Thoracic aorta (tissue), 2 donors: ENCODE data around the gene IQCF6. TPM values are rescaled to one million over a fixed set of nuclear protein-coding genes. Genes with fewer than 3 reads are reported as not detected.
"Not testable (repeated sequence)": the region's sequence is repeated elsewhere in the genome, so short reads cannot be mapped to it uniquely, and the experiment has no call there.

Source experiments
- ATAC-seq: fragments of 150-250 bp; one replicate; pipeline ENCODE4 v1.8.0; 2017; ENCODE audit warnings: low read depth; ENCODE audit not compliant: insufficient number of reproducible peaks, low FRiP score
- DNase-seq: peaks from one replicate; pipeline ENCODE4 v3.0.0-alpha.2; 2020; ENCODE audit warnings: low spot score
- H3K27ac ChIP-seq, 2 donors: fragments of 200-600 bp; sonication (generic); 1 replicate in 1 of 2; 2 replicates in 1 of 2; pipeline ENCODE4 v1.5.1; 2016; ENCODE audit warnings: mild to moderate bottlenecking in 2 of 2, moderate library complexity in 2 of 2
- H3K27me3 ChIP-seq: fragments of 200-600 bp; sonication (generic); replicated peaks from 2 replicates; pipeline ENCODE4 v1.6.0; 2016; ENCODE audit warnings: mild to moderate bottlenecking; ENCODE audit not compliant: insufficient read depth
- H3K36me3 ChIP-seq: fragments of 200-600 bp; sonication (generic); one replicate; pipeline ENCODE4 v1.5.1; 2016
- H3K4me1 ChIP-seq, 2 donors: fragments of 200-600 bp; sonication (generic); 1 replicate in 1 of 2; 2 replicates in 1 of 2; pipeline versions ENCODE4 v1.5.1 to v1.6.0; 2016; ENCODE audit warnings: low read depth in 2 of 2, mild to moderate bottlenecking in 1 of 2; ENCODE audit not compliant: control insufficient read depth in 1 of 2
- H3K4me3 ChIP-seq: fragments of 200-600 bp; sonication (generic); 2 replicates; pipeline ENCODE4 v1.5.1; 2016; ENCODE audit warnings: mild to moderate bottlenecking
- H3K9me3 ChIP-seq: fragments of 200-600 bp; sonication (generic); 2 replicates; pipeline ENCODE4 v1.5.1; 2016
- CTCF ChIP-seq: fragments of 200-600 bp; sonication (generic); IDR thresholded peaks from one replicate; pipeline ENCODE4 v1.5.1; 2019; ENCODE audit warnings: antibody characterized with exemption
- total RNA-seq, 2 donors: library from RNA; depleted of rRNA; stranded (reverse); fragments of >200 nt; gene quantifications; one replicate each; pipeline versions ENCODE4 v1.1.0 to v1.2.3, GENCODE V29; 2016

IQCF6 gene
- total RNA-seq, 2 donors from 2014 or later, result not detected

- TF ChIP-seq CTCF, result no peak
- no peak for ATAC-seq
- DNase-seq, result no peak
- H3K9me3 ChIP-seq, result no peaks in the 10 kb centered on the region
- no peak overlapping the region for H3K4me3 ChIP-seq
- H3K27ac ChIP-seq, result no peak overlapping the region
- no peaks in the 10 kb centered on the region for H3K36me3 ChIP-seq
- no peaks in the 10 kb centered on the region for H3K27me3 ChIP-seq
- no peaks in the 10 kb centered on the region for H3K4me1 ChIP-seq
Measured at GRCh38 chr3:51777985-51778384, 1.1 kb downstream of the IQCF6 start.

DNA sequence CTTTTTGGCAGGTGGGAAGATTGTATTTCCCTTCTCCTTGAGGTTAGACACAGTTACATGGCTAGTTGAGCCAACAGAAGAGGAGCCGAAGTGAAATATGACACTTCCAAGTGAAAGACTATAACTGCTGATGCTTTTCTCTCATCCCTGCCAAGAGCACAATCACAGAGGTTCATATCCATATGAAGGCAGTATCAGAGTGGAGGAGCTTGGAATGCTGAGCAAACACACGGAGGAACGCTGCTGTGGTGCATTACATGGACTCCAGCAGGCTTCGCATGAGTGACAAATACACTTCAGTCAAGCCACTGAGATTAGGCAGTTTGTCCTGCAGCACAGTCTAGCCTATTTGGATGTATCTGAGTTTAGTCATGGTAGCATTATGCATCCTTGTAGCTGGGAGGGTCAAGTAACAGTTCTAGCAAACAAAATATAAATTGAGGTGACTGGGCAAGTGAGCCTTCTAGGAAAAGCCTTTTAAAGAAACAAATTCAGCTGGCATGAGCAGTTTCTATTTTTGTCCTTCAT, 5.4 kb downstream of the IQCF6 start:
- ATAC-seq, result no peak
- no peaks in the 10 kb centered on the region for H3K36me3 ChIP-seq
- H3K4me3 ChIP-seq, result no peak overlapping the region
- no peak for DNase-seq
- no peaks in the 10 kb centered on the region for H3K4me1 ChIP-seq
- H3K27ac ChIP-seq, result no peak overlapping the region
- H3K27me3 ChIP-seq, result no peaks in the 10 kb centered on the region
- no peaks in the 10 kb centered on the region for H3K9me3 ChIP-seq
- no peak for TF ChIP-seq CTCF

DNA sequence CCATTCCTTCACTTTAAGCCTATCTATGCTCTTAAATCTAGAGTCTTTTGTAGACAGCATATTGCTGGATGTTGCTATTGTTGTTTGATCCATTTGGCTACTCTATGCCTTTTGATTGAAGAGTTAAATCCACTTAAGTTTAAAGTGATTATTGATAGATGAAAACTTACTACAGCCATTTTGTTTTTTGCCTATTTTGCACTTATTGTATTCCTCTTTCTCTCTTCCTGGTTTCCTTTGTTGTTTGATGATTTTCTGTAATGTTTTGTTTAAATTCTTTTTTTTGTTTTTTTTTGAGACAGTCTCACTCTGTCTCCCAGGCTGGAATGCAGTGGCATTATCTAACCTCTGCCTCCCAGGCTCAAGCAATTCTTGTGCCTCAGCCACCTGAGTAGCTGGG, 19.8 kb downstream of the IQCF6 start:
- Histone ChIP-seq H3K27ac (no peak overlapping the region), H3K9me3 (peaks cover 12% of the 10 kb centered on the region), H3K4me1 (no peaks in the 10 kb centered on the region), H3K27me3 (no peaks in the 10 kb centered on the region), H3K36me3 (no peaks in the 10 kb centered on the region), H3K4me3 (no peak overlapping the region)
- ATAC-seq, result no peak
- TF ChIP-seq CTCF, result no peak
- DNase-seq, result no peak

GRCh38 chr3:51753763-51754750, 25.0 kb downstream of the IQCF6 start:
- not testable (repeated sequence) for H3K27ac ChIP-seq, H3K36me3 ChIP-seq, H3K4me3 ChIP-seq, H3K27me3 ChIP-seq, ATAC-seq, DNase-seq, H3K4me1 ChIP-seq, H3K9me3 ChIP-seq

DNA sequence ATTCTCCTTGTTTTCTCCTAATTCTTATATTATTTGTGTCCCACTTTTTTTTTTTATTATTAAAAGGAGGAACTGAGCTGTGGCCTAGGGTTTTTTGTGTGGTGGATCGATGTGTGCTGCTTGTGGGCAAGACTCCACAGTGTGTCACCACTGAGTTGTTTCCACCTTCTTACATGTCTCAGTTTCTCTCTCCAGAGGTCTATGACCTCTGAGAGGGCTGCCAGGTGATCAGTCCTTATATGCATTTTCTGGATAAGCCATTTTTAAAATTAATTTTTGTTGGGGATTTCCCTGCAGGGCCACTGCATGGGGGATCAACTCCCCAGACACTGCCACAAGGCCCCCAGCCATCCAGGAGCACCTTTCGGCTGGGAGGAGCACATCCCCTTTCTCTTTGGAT, 27.8 kb downstream of the IQCF6 start:
- Histone ChIP-seq H3K27ac (no peak overlapping the region), H3K36me3 (no peaks in the 10 kb centered on the region), H3K9me3 (no peaks in the 10 kb centered on the region), H3K4me3 (no peak overlapping the region), H3K4me1 (no peaks in the 10 kb centered on the region), H3K27me3 (no peaks in the 10 kb centered on the region)
- DNase-seq, result no peak
- TF ChIP-seq CTCF, result no peak
- no peak for ATAC-seq
